Endothelial cell (in vitro differentiated cells): ENCODE results near the gene SOX6. TPM values are rescaled to one million over a fixed set of nuclear protein-coding genes. Genes with fewer than 3 reads are reported as not detected.

ENCODE experiments used
- DNase-seq: peaks from one replicate; pipeline ENCODE4 v3.0.0; 2021; ENCODE audit warnings: low spot score
- H3K27ac Mint-ChIP-seq: one replicate; pipeline ENCODE4 v1.8.0; 2021; ENCODE audit warnings: mixed read lengths, inconsistent platforms; ENCODE audit not compliant: unreplicated experiment
- H3K27me3 Mint-ChIP-seq: one replicate; pipeline ENCODE4 v1.8.0; 2021; ENCODE audit warnings: mild to moderate bottlenecking, moderate library complexity, mixed read lengths, inconsistent platforms; ENCODE audit not compliant: unreplicated experiment
- H3K36me3 Mint-ChIP-seq: one replicate; pipeline ENCODE4 v1.8.0; 2021; ENCODE audit warnings: mild to moderate bottlenecking, low read depth, mixed read lengths, inconsistent platforms; ENCODE audit not compliant: unreplicated experiment
- H3K4me1 Mint-ChIP-seq: one replicate; pipeline ENCODE4 v1.8.0; 2021; ENCODE audit warnings: mild to moderate bottlenecking, mixed read lengths, inconsistent platforms; ENCODE audit not compliant: unreplicated experiment
- H3K4me3 Mint-ChIP-seq: one replicate; pipeline ENCODE4 v1.8.0; 2021; ENCODE audit warnings: mild to moderate bottlenecking, mixed read lengths, inconsistent platforms; ENCODE audit not compliant: unreplicated experiment
- H3K9me3 Mint-ChIP-seq: one replicate; pipeline ENCODE4 v1.8.0; 2021; ENCODE audit warnings: mixed read lengths, inconsistent platforms; ENCODE audit not compliant: unreplicated experiment
- total RNA-seq: library from RNA; stranded (reverse); fragmentation: NEBNext Ultra II Directional; extraction: Animal tissue kit (Norgen Biotek cat#: 25700); gene quantifications from one replicate; pipeline ENCODE4 v1.2.1, GENCODE V29; 2021; ENCODE audit not compliant: unreplicated experiment
- TF ChIP-seq, protein P1 (sequence below): fragments of 200-600 bp; sonication (generic); IDR thresholded peaks from one replicate; pipeline ENCODE4 v1.5.0; 2021; ENCODE audit warnings: antibody characterized with exemption; ENCODE audit not compliant: unreplicated experiment

SOX6 gene
- total RNA-seq, 1 donor from 2014 or later = 21.0 TPM

DNA sequence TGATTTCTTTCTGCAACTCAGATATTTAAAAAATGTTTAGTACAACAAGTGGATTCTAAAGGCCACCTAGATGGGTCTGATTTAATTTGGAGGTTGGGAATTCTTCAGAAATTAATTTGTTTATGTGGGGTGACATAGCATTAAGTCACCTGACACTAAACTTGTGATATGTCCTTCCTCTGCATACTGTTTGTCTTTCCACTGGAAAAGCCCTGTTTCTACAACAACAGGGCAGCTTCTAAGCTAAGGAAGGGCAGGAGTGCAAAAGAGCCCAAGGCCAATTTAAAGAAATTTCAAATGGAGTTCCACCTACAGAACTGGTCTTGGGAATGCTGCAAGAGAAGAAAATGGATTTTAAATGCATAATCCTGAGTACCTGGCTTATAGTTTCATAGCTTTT, 319.2 kb downstream of the SOX6 start:
- H3K4me3 Mint-ChIP-seq = no peak overlapping the region
- peaks cover 1% of the 10 kb centered on the region for H3K27me3 Mint-ChIP-seq
- no peak for DNase-seq
- TF ChIP-seq, protein P1, sequence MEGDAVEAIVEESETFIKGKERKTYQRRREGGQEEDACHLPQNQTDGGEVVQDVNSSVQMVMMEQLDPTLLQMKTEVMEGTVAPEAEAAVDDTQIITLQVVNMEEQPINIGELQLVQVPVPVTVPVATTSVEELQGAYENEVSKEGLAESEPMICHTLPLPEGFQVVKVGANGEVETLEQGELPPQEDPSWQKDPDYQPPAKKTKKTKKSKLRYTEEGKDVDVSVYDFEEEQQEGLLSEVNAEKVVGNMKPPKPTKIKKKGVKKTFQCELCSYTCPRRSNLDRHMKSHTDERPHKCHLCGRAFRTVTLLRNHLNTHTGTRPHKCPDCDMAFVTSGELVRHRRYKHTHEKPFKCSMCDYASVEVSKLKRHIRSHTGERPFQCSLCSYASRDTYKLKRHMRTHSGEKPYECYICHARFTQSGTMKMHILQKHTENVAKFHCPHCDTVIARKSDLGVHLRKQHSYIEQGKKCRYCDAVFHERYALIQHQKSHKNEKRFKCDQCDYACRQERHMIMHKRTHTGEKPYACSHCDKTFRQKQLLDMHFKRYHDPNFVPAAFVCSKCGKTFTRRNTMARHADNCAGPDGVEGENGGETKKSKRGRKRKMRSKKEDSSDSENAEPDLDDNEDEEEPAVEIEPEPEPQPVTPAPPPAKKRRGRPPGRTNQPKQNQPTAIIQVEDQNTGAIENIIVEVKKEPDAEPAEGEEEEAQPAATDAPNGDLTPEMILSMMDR = no peak
- no peaks in the 10 kb centered on the region for H3K9me3 Mint-ChIP-seq
- H3K27ac Mint-ChIP-seq = no peak overlapping the region
- H3K4me1 Mint-ChIP-seq = peaks cover 8% of the 10 kb centered on the region
- H3K36me3 Mint-ChIP-seq = no peaks in the 10 kb centered on the region

DNA sequence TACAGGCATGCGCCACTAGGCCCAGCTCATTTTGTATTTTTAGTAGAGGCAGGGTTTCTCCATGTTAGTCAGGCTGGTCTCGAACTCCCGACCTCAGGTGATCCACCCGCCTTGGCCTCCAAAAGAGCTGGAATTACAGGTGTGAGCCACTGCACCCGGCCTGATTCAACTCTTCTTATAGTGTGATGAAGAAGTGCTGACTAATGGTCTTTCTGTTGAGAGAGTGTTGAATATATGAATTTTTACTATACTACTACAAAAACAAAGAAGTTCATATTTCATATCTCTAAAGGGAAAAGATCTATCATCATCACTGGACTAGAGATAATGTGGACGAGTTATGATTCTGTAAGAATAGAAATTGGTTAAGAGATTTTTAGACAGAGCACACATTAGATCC, 320.1 kb downstream of the SOX6 start:
- Mint-ChIP-seq H3K9me3 (no peaks in the 10 kb centered on the region), H3K4me3 (no peak overlapping the region), H3K27me3 (peaks cover 1% of the 10 kb centered on the region), H3K27ac (no peak overlapping the region), H3K4me1 (peaks cover 13% of the 10 kb centered on the region), H3K36me3 (no peaks in the 10 kb centered on the region)
- TF ChIP-seq, protein P1 = no peak
- no peak for DNase-seq

DNA sequence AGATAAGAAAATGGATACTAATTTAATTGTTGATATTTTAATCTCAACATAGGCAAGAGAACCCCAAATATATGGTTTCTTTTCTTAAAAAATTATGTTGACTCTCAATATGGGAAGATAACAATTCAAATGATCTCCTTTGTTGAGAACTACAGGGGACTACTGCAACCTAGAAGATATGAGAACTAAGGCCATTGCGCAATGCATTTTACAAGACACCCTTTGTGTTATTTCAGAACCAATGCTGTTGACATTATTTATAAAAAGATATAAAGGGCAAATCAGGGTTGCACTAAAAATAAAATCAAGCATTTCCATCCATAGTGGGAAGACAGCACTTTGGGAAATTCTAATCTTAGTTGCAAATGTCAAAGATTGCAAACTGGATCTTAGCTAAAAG, 322.3 kb downstream of the SOX6 start:
- TF ChIP-seq, protein P1 = no peak
- no peaks in the 10 kb centered on the region for H3K9me3 Mint-ChIP-seq
- no peaks in the 10 kb centered on the region for H3K36me3 Mint-ChIP-seq
- H3K27ac Mint-ChIP-seq = no peak overlapping the region
- H3K4me1 Mint-ChIP-seq = peaks cover 15% of the 10 kb centered on the region
- H3K27me3 Mint-ChIP-seq = peaks cover 1% of the 10 kb centered on the region
- no peak overlapping the region for H3K4me3 Mint-ChIP-seq
- DNase-seq = no peak

DNA sequence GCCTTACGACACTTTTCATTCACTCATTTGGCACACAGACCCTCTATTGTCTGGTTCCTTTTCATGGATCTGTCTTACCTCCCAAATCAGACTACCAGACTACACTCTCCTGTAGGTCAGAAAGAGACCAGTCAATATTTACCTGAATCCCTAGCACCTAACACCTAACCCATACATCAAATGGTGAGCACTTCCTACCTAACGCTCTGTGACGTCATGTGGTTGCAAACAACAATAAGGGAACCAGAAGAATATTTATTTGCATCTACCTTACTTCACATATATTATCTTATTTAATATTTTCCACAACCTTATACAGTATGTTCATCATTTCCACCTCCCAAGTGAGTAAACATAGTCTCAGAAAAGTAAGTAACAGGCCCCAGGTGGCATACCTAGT, 323.4 kb downstream of the SOX6 start:
- Mint-ChIP-seq H3K36me3 (no peaks in the 10 kb centered on the region), H3K4me1 (peaks cover 16% of the 10 kb centered on the region), H3K4me3 (no peak overlapping the region), H3K27ac (no peak overlapping the region), H3K27me3 (peaks cover 1% of the 10 kb centered on the region), H3K9me3 (no peaks in the 10 kb centered on the region)
- TF ChIP-seq, protein P1 = no peak
- DNase-seq = no peak

DNA sequence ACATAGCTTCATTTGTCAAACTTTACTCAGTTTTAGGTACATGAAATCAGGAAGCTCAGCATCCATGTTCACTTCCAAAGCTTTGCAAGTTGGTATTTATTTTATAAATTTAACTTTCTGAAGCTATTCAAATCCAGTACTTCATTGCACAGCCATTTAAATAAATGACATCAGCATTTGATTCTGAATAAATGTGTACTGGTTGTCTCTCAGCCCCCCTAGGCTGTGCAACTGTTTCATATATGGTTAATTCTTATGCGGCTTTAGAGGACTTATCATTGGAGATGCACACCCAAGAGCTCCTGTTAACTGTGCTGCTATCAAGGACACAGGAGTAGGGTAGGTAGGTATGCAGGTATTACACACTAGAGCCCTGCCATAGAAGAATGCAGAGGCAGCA, 325.1 kb downstream of the SOX6 start:
- Mint-ChIP-seq H3K27me3 (peaks cover 1% of the 10 kb centered on the region), H3K9me3 (no peaks in the 10 kb centered on the region), H3K27ac (no peak overlapping the region), H3K4me3 (no peak overlapping the region), H3K4me1 (peaks cover 18% of the 10 kb centered on the region), H3K36me3 (no peaks in the 10 kb centered on the region)
- TF ChIP-seq, protein P1 = no peak
- DNase-seq = no peak
